ENCODE measurements around the gene SUN5. TPM values are rescaled to one million over a fixed set of nuclear protein-coding genes. Genes with fewer than 3 reads are reported as not detected.

Gene SUN5
- total RNA-seq, 1 donor, result not detected

DNA sequence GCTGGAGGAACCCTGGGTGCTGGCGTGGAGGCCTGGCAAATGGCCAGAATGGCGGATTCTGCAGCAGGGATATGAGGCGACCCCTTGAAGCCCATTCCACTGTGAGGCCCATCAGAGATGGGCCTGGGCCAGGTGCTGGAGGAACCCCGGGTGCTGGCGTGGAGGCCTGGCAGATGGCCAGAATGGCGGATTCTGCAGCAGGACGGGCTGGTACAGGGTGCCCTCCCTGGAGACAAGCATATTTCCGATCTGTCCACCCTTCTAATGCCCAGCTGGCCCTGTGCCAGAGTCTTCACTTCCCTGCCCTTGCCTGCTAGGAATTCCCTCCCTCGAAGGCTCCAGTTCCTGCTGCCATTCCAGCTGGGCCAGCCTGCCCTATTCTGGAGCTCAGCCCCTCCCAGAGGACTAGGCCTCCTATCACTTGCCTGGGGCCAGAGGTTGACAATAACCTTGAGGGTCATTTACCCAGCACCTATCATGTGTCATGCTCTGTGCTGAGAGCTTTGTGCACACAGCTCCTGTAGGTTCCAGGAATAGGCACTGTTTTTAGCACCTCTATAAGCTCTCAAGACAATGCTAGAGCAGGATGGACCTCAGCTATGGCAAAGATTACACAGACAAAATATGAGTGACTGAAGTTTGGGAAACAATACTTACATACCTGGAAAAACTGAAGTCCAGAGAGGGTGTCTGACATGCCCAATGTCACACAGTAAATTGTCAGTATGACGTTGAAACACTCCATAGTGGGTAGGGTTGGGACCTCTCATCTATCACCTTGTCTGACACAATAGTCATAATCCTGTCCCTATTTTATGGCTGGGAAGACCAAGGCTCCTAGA, 21.4 kb downstream of the SUN5 start:
- H3K27ac ChIP-seq (ENCODE audit: low read depth, low read length), result no peak overlapping the region
- no peaks in the 10 kb centered on the region for H3K79me2 ChIP-seq (ENCODE audit: insufficient read depth, low read length)
- no peaks in the 10 kb centered on the region for H4K20me1 ChIP-seq (ENCODE audit: insufficient read depth, low read length)
- H2AFZ ChIP-seq (ENCODE audit: low read length), result no peak overlapping the region
- TF ChIP-seq, protein P1, sequence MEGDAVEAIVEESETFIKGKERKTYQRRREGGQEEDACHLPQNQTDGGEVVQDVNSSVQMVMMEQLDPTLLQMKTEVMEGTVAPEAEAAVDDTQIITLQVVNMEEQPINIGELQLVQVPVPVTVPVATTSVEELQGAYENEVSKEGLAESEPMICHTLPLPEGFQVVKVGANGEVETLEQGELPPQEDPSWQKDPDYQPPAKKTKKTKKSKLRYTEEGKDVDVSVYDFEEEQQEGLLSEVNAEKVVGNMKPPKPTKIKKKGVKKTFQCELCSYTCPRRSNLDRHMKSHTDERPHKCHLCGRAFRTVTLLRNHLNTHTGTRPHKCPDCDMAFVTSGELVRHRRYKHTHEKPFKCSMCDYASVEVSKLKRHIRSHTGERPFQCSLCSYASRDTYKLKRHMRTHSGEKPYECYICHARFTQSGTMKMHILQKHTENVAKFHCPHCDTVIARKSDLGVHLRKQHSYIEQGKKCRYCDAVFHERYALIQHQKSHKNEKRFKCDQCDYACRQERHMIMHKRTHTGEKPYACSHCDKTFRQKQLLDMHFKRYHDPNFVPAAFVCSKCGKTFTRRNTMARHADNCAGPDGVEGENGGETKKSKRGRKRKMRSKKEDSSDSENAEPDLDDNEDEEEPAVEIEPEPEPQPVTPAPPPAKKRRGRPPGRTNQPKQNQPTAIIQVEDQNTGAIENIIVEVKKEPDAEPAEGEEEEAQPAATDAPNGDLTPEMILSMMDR (IDR thresholded peaks at IDR 0.05; ENCODE audit: extremely low read depth, low read depth, low read length), result no peak
- no peak for DNase-seq (ENCODE audit: insufficient read length, low spot score, missing footprints)
- H3K4me1 ChIP-seq (ENCODE audit: insufficient read depth, low read length), result no peaks in the 10 kb centered on the region
- no peaks in the 10 kb centered on the region for H3K27me3 ChIP-seq (ENCODE audit: insufficient read depth, low read length)
- no peaks in the 10 kb centered on the region for H3K9me3 ChIP-seq (ENCODE audit: low read depth, low read length)
- no peak overlapping the region for H3K4me3 ChIP-seq (ENCODE audit: insufficient read depth, low read length)
- H3K36me3 ChIP-seq (ENCODE audit: insufficient read depth, low read length), result no peaks in the 10 kb centered on the region
- H3K4me2 ChIP-seq (ENCODE audit: insufficient read depth, low read length), result no peak overlapping the region

DNA sequence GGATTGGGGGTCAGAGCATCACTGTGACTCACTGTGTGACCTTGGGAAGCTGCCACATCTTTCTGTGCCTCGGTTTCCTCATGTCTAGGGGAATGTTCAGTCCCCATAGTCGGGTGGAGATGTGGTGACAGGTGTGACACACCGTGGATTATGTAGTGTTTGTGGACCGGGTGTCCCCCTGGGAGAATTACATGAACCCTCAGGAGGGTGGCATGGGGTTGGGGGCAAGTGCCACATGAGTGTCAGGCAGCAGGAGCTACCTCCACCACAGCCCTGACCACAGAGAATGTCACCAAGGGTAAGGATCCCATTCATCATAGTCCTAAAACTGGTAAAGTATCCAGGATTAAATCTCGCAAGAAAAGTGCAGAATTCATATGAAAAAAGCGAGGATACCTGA, 23.2 kb downstream of the SUN5 start:
- H3K36me3 ChIP-seq (ENCODE audit: insufficient read depth, low read length), result no peaks in the 10 kb centered on the region
- H3K27ac ChIP-seq (ENCODE audit: low read depth, low read length), result no peak overlapping the region
- TF ChIP-seq, protein P1 (IDR thresholded peaks at IDR 0.05; ENCODE audit: extremely low read depth, low read depth, low read length), result no peak
- H3K27me3 ChIP-seq (ENCODE audit: insufficient read depth, low read length), result no peaks in the 10 kb centered on the region
- H2AFZ ChIP-seq (ENCODE audit: low read length), result no peak overlapping the region
- H4K20me1 ChIP-seq (ENCODE audit: insufficient read depth, low read length), result no peaks in the 10 kb centered on the region
- DNase-seq (ENCODE audit: insufficient read length, low spot score, missing footprints), result no peak
- H3K4me1 ChIP-seq (ENCODE audit: insufficient read depth, low read length), result no peaks in the 10 kb centered on the region
- H3K4me2 ChIP-seq (ENCODE audit: insufficient read depth, low read length), result no peak overlapping the region
- H3K4me3 ChIP-seq (ENCODE audit: insufficient read depth, low read length), result no peak overlapping the region
- H3K79me2 ChIP-seq (ENCODE audit: insufficient read depth, low read length), result no peaks in the 10 kb centered on the region
- H3K9me3 ChIP-seq (ENCODE audit: low read depth, low read length), result no peaks in the 10 kb centered on the region

DNA sequence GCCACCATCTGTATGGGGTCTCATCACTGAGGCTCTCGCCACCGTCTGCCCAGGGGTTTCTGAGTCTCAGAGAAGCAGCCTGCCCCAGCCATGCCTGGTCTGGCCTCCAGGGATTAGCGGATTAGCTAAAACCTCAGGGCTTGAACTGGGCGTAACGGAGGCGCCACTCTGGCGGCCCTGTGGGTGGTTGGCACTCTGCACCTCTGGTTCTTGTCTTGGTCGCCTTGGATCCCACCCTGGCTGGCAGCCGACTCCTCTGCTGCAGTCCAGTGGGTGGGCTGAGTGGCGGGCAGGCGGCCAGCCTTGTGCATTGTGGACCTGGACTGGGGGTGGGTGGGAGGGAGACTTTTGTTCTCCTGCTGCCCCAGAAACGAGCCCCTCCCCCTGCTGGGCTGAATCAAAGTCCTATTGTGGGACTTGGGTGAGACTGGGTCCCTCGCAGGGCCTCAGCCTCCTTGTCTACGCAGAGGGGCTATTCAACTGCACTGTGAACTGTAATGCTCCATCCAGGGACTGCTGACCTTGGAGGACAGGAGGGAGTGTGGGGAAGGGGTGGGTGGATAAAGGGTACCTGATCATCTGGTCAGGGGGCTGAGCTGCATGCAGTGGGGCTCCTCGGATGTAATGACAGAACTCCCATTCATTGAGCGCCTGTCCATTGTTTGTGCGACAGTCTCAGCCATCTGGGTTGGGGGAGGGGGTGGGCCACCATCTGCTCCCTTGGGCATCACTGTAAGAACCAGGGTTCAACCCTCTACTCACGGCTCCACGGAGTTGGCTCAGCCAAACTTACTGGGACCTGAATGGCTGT, 23.9 kb downstream of the SUN5 start:
- Histone ChIP-seq H4K20me1 (ENCODE audit: insufficient read depth, low read length) (no peaks in the 10 kb centered on the region), H3K4me1 (ENCODE audit: insufficient read depth, low read length) (no peaks in the 10 kb centered on the region), H2AFZ (ENCODE audit: low read length) (no peak overlapping the region), H3K4me3 (ENCODE audit: insufficient read depth, low read length) (no peak overlapping the region), H3K4me2 (ENCODE audit: insufficient read depth, low read length) (no peak overlapping the region), H3K27me3 (ENCODE audit: insufficient read depth, low read length) (no peaks in the 10 kb centered on the region), H3K27ac (ENCODE audit: low read depth, low read length) (no peak overlapping the region), H3K79me2 (ENCODE audit: insufficient read depth, low read length) (no peaks in the 10 kb centered on the region), H3K36me3 (ENCODE audit: insufficient read depth, low read length) (no peaks in the 10 kb centered on the region), H3K9me3 (ENCODE audit: low read depth, low read length) (no peaks in the 10 kb centered on the region)
- TF ChIP-seq, protein P1 (IDR thresholded peaks at IDR 0.05; ENCODE audit: extremely low read depth, low read depth, low read length), result no peak
- no peak for DNase-seq (ENCODE audit: insufficient read length, low spot score, missing footprints)
